ENCODE measurements around the gene SEMA5A. TPM values are rescaled to one million over a fixed set of nuclear protein-coding genes. Genes with fewer than 3 reads are reported as not detected.

The SEMA5A gene
- total RNA-seq, 1 experiment from 2014 or later, result 9.3 TPM

- no peak for TF ChIP-seq HMGXB4 (CRISPR knock-in tag; IDR thresholded peaks at IDR 0.05)
Measured at GRCh38 chr5:9388941-9389674, 156.8 kb downstream of the SEMA5A start (continued).

DNA sequence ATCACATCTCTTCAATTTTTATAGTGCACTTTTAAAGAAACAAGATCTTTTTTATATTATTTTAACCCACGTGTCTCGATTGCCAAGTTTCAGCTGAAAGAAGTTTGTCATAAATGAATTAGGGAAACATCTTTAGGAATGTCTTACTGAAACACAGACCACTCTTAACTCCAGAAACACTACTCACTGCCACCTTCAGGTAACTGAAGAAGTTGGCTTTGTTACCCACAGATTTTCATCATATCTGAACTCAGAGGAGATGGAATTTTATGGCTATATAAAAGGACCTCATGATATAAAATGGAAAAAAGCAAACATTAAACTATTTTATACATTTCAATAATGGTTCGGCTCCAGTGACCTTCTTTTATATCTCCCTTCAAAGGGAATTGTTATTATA, 158.0 kb downstream of the SEMA5A start:
- Mint-ChIP-seq H3K27ac (no peak overlapping the region), H3K36me3 (no peaks in the 10 kb centered on the region), H3K4me3 (no peak overlapping the region), H3K4me1 (peaks cover 11% of the 10 kb centered on the region), H3K27me3 (ENCODE audit: low read depth) (no peaks in the 10 kb centered on the region), H3K9me3 (no peaks in the 10 kb centered on the region)
- TF ChIP-seq ERG (CRISPR knock-in tag; IDR thresholded peaks at IDR 0.05) (no peak), FOXP1 (CRISPR knock-in tag; IDR thresholded peaks at IDR 0.05; ENCODE audit: borderline replicate concordance) (no peak), GRHL2 (CRISPR knock-in tag; IDR thresholded peaks at IDR 0.05; ENCODE audit: insufficient replicate concordance, severe bottlenecking) (no peak), CREM (CRISPR knock-in tag; IDR thresholded peaks at IDR 0.05) (no peak), STAT6 (CRISPR knock-in tag; conservative IDR thresholded peaks at IDR 0.05; ENCODE audit: low read depth) (no peak), ZNF532 (CRISPR knock-in tag; IDR thresholded peaks at IDR 0.05; ENCODE audit: borderline replicate concordance) (no peak), NR1H2 (CRISPR knock-in tag; IDR thresholded peaks at IDR 0.05) (no peak), ZBTB21 (CRISPR knock-in tag; IDR thresholded peaks at IDR 0.05; ENCODE audit: borderline replicate concordance) (no peak), ETV6 (CRISPR knock-in tag; IDR thresholded peaks at IDR 0.05) (no peak), CBFB (CRISPR knock-in tag; IDR thresholded peaks at IDR 0.05; ENCODE audit: low read depth) (no peak), CREB1 (CRISPR knock-in tag; IDR thresholded peaks at IDR 0.05) (no peak)
- TF ChIP-seq, protein P1, sequence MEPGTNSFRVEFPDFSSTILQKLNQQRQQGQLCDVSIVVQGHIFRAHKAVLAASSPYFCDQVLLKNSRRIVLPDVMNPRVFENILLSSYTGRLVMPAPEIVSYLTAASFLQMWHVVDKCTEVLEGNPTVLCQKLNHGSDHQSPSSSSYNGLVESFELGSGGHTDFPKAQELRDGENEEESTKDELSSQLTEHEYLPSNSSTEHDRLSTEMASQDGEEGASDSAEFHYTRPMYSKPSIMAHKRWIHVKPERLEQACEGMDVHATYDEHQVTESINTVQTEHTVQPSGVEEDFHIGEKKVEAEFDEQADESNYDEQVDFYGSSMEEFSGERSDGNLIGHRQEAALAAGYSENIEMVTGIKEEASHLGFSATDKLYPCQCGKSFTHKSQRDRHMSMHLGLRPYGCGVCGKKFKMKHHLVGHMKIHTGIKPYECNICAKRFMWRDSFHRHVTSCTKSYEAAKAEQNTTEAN (CRISPR knock-in tag; IDR thresholded peaks at IDR 0.05), result no peak
- TF ChIP-seq, protein P2, sequence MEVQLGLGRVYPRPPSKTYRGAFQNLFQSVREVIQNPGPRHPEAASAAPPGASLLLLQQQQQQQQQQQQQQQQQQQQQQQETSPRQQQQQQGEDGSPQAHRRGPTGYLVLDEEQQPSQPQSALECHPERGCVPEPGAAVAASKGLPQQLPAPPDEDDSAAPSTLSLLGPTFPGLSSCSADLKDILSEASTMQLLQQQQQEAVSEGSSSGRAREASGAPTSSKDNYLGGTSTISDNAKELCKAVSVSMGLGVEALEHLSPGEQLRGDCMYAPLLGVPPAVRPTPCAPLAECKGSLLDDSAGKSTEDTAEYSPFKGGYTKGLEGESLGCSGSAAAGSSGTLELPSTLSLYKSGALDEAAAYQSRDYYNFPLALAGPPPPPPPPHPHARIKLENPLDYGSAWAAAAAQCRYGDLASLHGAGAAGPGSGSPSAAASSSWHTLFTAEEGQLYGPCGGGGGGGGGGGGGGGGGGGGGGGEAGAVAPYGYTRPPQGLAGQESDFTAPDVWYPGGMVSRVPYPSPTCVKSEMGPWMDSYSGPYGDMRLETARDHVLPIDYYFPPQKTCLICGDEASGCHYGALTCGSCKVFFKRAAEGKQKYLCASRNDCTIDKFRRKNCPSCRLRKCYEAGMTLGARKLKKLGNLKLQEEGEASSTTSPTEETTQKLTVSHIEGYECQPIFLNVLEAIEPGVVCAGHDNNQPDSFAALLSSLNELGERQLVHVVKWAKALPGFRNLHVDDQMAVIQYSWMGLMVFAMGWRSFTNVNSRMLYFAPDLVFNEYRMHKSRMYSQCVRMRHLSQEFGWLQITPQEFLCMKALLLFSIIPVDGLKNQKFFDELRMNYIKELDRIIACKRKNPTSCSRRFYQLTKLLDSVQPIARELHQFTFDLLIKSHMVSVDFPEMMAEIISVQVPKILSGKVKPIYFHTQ (CRISPR knock-in tag; IDR thresholded peaks at IDR 0.05), result no peak
- DNase-seq (ENCODE audit: low spot score) (no peak), ATAC-seq (no peak)
- ChIA-PET CTCF (interaction anchor here (0.6 kb wide), 1 partner anchor 26 kb away, joined by 4 read pairs; no protein-coding TSS in a partner anchor), POLR2A (no interaction called here)

Measured in WTC11 (cell line).